Lower leg skin (tissue), 4 donors: ENCODE results near the gene AGER. TPM values are rescaled to one million over a fixed set of nuclear protein-coding genes. Genes with fewer than 3 reads are reported as not detected.

Experiments
- DNase-seq, 2 donors: peaks; one replicate each; pipeline ENCODE4 v3.0.0-alpha.2; 2019; ENCODE audit warnings: low spot score in 2 of 2
- H3K4me3 ChIP-seq: fragments of 200-600 bp; sonication (generic); 2 replicates; pipeline ENCODE4 v1.5.1; 2017; ENCODE audit warnings: mild to moderate bottlenecking, low read depth; ENCODE audit not compliant: poor library complexity, severe bottlenecking
- POLR2A ChIP-seq, 2 donors: fragments of 450-650 bp; IDR thresholded peaks; one replicate each; pipeline ENCODE4 v1.6.1; 2016 to 2017; ENCODE audit warnings: antibody characterized with exemption in 2 of 2, mild to moderate bottlenecking in 1 of 2, moderate library complexity in 1 of 2
- WGBS, 2 donors: methylation state at CpG; one replicate each; pipeline ENCODE4 v1.1.5; 2018; 5-methylcytosine and 5-hydroxymethylcytosine counted together
- intact Hi-C: fragments of 100-400 bp; cut with DNase I; formaldehyde crosslinking; loops from one replicate; pipeline ENCODE4 v1.15.0; 2023; ENCODE audit warnings: low total_unique reads
- total RNA-seq, 4 donors: library from RNA; depleted of rRNA; stranded (reverse); fragments of >200 nt; gene quantifications; one replicate each; pipeline ENCODE4 v1.1.0, GENCODE V29; 2016
- TF ChIP-seq, protein P1 (sequence below), 3 donors: fragments of 450-650 bp; IDR thresholded peaks; one replicate each; pipeline ENCODE4 v1.5.1; 2016; ENCODE audit warnings: antibody characterized with exemption in 3 of 3, mild to moderate bottlenecking in 3 of 3, moderate library complexity in 2 of 3

Gene AGER
- total RNA-seq, 4 donors from 2014 or later = 0.56 to 4.1 (median 2.3) TPM

DNA sequence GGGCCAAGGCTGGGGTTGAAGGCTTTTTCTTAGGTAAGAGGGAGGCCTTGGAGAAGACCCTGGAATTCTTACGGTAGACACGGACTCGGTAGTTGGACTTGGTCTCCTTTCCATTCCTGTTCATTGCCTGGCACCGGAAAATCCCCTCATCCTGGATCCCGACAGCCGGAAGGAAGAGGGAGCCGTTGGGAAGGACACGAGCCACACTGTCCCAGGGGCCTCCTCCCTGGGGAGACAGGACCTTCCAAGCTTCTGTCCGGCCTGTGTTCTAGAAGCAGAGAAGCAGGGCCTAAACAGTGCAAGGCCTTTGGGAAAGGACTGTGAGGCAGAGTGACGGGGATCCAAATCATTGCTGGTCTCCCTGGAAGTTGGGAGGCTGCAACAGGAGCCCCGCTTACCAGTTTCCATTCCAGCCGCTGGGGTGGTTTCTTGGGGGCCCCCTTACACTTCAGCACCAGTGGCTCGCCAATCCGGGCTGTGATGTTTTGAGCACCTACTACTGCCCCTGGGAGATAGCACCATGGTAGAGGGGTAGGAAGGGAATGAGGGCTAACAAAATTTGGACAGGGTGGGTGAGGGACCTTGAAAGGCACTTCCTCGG, 470 bp downstream of the AGER start:
- no peak for DNase-seq
- 79 to 82% methylated on average over 15 of the region's 15 CpGs for WGBS, 2 donors
- TF ChIP-seq, protein P1, sequence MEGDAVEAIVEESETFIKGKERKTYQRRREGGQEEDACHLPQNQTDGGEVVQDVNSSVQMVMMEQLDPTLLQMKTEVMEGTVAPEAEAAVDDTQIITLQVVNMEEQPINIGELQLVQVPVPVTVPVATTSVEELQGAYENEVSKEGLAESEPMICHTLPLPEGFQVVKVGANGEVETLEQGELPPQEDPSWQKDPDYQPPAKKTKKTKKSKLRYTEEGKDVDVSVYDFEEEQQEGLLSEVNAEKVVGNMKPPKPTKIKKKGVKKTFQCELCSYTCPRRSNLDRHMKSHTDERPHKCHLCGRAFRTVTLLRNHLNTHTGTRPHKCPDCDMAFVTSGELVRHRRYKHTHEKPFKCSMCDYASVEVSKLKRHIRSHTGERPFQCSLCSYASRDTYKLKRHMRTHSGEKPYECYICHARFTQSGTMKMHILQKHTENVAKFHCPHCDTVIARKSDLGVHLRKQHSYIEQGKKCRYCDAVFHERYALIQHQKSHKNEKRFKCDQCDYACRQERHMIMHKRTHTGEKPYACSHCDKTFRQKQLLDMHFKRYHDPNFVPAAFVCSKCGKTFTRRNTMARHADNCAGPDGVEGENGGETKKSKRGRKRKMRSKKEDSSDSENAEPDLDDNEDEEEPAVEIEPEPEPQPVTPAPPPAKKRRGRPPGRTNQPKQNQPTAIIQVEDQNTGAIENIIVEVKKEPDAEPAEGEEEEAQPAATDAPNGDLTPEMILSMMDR (IDR thresholded peaks at IDR 0.05) = no peak
- no peak for TF ChIP-seq POLR2A (IDR thresholded peaks at IDR 0.05)
- no peak overlapping the region for H3K4me3 ChIP-seq
- intact Hi-C loops = no loop called here

DNA sequence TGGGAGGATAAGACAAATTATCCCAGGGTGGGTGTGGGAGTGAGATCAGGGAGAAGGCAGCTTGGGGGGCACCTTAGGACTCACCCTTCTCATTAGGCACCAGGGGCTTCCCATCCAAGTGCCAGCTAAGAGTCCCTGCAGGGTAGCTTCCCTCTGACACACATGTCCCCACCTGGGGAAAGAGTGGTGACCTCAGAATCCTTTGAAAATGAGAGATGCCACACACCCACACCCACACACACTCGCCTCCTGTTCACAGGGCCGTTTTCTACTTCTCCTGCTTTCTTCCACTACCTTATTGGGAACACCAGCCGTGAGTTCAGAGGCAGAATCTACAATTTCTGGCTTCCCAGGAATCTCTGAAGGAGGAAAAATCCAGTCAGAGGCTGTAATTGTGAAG, 1.0 kb downstream of the AGER start:
- no peak overlapping the region for H3K4me3 ChIP-seq
- intact Hi-C loops = no loop called here
- TF ChIP-seq, protein P1 (IDR thresholded peaks at IDR 0.05) = no peak
- no peak for TF ChIP-seq POLR2A (IDR thresholded peaks at IDR 0.05)
- WGBS, 2 donors = 66 to 73% methylated on average over 3 of the region's 3 CpGs
- DNase-seq = no peak

DNA sequence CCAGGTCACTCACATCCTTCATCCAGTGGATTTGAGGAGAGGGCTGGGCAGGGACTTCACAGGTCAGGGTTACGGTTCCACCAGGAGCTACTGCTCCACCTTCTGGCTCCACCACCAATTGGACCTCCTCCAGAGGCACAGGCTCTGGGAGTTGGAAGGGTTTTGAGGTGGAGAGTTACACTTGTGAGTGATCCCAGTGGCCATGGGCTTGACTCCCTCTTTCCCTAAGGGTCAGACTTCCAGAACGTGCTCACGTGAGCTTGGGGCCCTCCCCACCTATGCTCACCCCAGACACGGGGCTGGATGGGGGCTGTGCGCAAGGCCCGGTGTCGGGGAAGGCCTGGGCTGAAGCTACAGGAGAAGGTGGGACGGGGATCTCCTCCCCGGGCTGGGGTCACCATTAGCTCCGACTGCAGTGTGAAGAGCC, 1.5 kb downstream of the AGER start:
- H3K4me3 ChIP-seq = no peak overlapping the region
- WGBS, 2 donors = 78 to 82% methylated on average over 10 of the region's 10 CpGs
- no peak for DNase-seq
- TF ChIP-seq, protein P1 (IDR thresholded peaks at IDR 0.05) = no peak
- TF ChIP-seq POLR2A (IDR thresholded peaks at IDR 0.05) = no peak
- intact Hi-C loops = no loop called here

DNA sequence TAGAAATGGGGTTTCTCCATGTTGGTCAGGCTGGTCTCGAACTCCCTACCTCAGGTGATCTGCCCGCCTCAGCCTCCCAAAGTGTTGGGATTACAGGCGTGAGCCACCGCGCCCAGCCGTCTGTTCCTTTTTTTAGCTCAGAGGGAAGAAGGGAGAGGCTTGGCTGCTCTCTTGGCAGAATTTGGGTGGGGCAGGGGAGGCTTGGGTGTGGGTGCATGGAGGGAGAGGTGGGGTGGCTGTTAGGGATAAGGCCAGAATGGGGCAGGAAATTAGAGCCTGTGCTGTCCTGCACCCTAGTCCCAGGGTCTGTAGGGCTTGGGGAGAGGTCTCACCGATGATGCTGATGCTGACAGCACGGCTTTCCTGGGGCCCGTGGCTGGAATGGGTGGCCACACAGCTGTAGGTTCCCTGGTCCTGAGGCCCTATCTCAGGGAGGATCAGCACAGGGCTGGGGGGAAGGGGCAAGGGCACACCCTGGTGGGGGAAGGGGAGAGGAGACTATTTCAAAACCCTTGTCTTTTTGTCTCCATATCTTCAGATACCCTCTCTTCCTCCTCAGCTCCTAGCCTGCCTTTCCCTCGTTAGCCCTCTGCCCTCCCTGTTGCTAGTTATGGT, 2.0 kb downstream of the AGER start:
- no peak overlapping the region for H3K4me3 ChIP-seq
- 51 to 65% methylated on average over 10 of the region's 10 CpGs for WGBS, 2 donors
- DNase-seq = no peak
- no peak for TF ChIP-seq POLR2A (IDR thresholded peaks at IDR 0.05)
- TF ChIP-seq, protein P1 (IDR thresholded peaks at IDR 0.05) = no peak
- intact Hi-C loops = no loop called here

DNA sequence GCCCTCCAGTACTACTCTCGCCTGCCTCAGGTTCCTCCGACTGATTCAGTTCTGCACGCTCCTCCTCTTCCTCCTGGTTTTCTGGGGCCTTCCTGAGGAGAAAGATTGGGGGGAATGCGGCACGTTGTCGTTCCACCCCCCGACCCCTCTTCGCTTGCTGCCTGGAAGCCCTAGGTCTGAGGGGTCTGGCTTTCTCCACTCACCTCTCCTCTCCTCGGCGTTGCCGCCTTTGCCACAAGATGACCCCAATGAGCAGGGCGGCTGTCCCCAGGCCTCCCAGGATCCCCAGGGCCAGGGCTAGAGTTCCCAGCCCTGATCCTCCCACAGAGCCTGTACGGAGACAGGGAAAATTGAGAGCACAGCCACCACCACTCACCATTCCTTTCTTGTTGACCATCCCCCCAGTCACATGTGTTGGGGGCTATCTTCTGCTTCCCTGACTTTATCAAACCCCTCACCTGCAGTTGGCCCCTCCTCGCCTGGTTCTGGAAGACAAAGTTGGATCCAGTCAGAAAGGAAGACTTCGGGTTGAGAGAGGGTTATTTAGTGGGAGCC, 2.8 kb downstream of the AGER start:
- 89 to 92% methylated on average over 15 of the region's 15 CpGs for WGBS, 2 donors
- no peak for TF ChIP-seq POLR2A (IDR thresholded peaks at IDR 0.05)
- TF ChIP-seq, protein P1 (IDR thresholded peaks at IDR 0.05) = no peak
- H3K4me3 ChIP-seq = no peak overlapping the region
- DNase-seq = no peak
- intact Hi-C loops = no loop called here
